SK-N-MC (cell line): ENCODE results near the gene ADAMTS13.

Experiments
- EZH2 ChIP-seq: fragments of 200-600 bp; sonication (generic); IDR thresholded peaks from one replicate; pipeline ENCODE4 v1.6.1; 2017; ENCODE audit warnings: antibody characterized with exemption
- FOXP2 ChIP-seq: optimal IDR thresholded peaks from 2 replicates; pipeline ENCODE3; 2011; ENCODE audit warnings: mild to moderate bottlenecking, moderate library complexity; ENCODE audit not compliant: insufficient read depth; ENCODE audit errors: extremely low read length, control extremely low read depth

DNA sequence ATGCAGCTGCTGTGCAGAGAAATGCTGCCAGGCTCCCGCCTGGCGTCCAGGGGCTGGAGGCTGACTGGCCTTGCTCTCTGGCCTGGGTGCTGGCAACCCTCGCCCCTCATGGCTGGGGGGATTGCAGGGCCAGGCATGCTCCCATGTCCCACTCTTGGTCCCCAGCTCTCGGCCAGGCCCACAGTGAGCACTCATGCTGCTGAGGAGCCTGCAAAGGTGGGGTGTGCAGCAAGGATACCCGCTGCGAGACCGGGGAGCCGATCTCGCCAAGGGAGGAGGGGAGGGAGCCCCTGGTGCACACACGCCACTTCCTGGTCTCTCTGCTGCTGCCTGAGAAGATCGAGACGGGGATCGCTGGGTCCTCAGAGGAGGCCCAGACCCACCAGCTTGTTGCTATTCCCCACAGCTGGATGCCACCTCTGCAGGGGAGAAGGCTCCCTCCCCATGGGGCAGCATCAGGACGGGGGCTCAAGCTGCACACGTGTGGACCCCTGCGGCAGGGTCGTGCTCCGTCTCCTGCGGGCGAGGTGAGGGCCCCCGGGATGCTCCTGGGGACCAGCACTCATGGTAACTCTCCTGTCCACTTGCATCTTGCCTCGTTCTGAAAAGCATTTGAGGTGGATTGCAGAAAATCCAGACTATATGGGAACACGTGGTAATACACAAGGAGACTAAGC lies 23.3 kb downstream of the ADAMTS13 start:
- no peak for TF ChIP-seq FOXP2
- no peak for TF ChIP-seq EZH2
